ENCODE results near the gene PDE11A.
"Not testable (repeated sequence)": the region's sequence is repeated elsewhere in the genome, so short reads cannot be mapped to it uniquely, and the experiment has no call there.

The PDE11A gene

DNA sequence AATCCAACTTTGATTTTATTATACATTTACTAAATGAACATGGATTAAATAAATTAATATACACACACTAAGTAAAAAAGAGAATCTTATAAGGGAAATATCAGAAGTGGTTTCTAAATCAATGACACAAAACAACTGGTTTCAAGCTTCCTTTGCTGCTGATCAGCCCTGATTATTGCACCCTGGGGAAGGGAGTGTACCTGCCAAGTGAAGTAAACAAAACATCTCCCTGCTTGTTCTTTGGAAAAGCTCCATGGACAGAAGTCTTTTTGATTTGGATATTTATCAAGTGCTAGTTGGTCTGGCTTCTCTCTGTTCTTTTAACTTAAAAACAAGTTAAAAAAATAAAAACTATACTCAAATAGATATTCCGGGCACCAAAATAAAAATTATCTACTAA, 190.1 kb downstream of the PDE11A start:
- DNase-seq (ENCODE audit: low read depth in 2 of 2), result no peak

GRCh38 chr2:177881921-177882320, 190.7 kb downstream of the PDE11A start:
- DNase-seq (ENCODE audit: low read depth in 2 of 2), result no peak

- DNase-seq (ENCODE audit: low read depth in 2 of 2), result no peak
Measured at GRCh38 chr2:177881008-177881747, 191.4 kb downstream of the PDE11A start.

- DNase-seq (ENCODE audit: low read depth in 2 of 2), result no peak
Measured at GRCh38 chr2:177880285-177880684, 192.3 kb downstream of the PDE11A start.

- no peak for DNase-seq (ENCODE audit: low read depth in 2 of 2)
Measured at GRCh38 chr2:177876950-177877349, 195.6 kb downstream of the PDE11A start.

- no peak for DNase-seq (ENCODE audit: low read depth in 2 of 2)
Measured at GRCh38 chr2:177874686-177875085, 197.9 kb downstream of the PDE11A start.

GRCh38 chr2:177873915-177874314, 198.7 kb downstream of the PDE11A start:
- no peak for DNase-seq (ENCODE audit: low read depth in 2 of 2)

- no peak for DNase-seq (ENCODE audit: low read depth in 2 of 2)
Measured at GRCh38 chr2:177872286-177872685, 200.3 kb downstream of the PDE11A start.

DNA sequence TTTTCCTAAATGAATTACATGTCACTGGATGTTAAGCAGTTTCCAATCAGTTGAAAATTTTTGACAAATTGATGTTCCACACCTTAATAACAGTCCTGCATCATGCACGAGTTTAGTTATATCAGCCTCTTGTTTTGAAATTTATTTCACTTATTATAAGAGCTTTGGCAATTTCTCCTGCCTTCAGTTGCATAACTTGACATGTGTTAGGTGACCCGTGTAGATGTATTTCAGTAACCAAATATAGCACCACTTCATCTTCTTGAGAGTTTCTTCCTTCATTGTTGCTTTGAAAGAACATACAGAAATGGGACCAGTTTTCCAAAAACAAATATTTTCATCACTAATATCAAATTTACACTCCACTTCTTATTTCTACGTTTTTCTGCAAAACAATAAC, 202.7 kb downstream of the PDE11A start:
- no peak for DNase-seq (ENCODE audit: low read depth in 2 of 2)

DNA sequence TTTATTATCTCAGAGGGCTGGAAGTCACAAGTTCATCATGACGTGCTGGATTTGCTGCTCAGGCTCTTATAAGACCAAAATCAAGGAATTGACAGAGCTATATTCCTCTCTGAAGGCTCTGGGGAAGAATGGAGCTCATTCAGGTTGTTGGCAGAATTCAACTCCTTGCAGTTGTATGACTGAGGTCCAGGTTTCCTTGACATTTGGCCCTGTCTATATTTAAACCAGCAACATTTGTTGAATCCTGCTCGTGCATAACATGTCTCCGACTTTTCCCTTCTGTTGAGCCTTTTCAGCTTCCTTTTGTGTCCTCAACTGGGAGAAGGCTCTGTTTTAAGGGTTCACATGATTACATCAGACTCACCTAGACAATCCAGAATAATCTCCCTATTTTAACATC, 203.4 kb downstream of the PDE11A start:
- no peak for DNase-seq (ENCODE audit: low read depth in 2 of 2)

GRCh38 chr2:177868806-177869205, 203.8 kb downstream of the PDE11A start:
- DNase-seq (ENCODE audit: low read depth in 2 of 2), result no peak

DNA sequence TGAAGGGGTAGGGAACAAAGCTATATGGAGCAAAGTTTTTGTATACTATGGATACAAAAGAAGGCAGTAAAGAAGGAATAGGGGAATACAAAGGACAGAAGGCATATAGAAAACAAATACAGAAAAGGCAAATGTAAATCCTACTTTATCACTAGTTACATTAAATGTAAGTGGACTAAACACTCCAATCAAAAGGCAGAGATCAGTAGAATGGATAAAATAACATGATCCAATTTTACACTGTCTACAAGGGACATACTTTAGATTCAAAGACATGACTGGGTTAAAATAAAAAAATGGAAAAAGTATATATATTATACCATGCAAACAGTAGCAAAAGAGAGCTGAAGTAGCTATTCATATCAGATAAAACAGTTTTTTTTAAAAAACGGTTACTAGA, 215.0 kb downstream of the PDE11A start:
- DNase-seq (ENCODE audit: low read depth in 2 of 2), result no peak

DNA sequence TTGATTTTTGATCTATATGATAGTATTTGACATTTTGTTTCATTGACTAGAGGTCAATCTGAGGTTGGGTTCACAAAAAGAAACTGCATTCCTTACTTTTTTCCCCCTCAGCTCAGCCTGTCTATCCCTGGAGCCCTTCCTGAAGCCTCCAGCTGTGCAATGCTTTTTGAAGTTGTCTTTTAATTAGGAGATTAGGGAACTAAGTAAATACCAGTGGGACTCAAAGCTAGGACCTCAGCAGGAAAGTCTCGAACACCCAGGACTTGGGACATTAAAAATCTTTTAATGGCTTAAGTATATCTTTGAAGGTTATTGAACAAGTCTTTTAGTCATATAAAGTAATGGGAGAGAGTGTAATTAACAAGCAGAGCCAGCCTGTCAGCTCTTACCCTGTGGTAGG, 220.2 kb downstream of the PDE11A start:
- no peak for DNase-seq (ENCODE audit: low read depth in 2 of 2)

GRCh38 chr2:177843188-177843587, 229.4 kb downstream of the PDE11A start:
- DNase-seq (ENCODE audit: low read depth in 2 of 2), result no peak

DNA sequence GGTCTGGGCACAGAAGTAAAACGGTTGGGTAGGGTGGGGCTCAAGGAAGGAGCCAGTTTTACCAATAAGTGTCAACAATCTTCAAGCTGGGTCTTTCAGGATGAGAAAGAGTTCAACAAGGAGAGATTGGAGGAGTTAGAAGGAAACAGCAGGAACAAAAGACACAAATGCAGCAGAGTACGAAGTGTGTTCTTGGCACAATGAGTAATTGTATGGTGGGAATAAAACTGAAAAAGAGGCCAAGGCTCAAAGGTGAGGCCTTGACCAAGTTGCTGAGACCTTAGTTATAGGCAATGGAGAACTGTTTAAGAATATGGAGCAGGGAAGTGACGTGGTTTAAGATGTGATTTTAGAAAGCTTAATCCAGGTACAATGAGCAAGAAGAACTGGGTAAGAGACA, 230.3 kb downstream of the PDE11A start:
- no peak for DNase-seq (ENCODE audit: low read depth in 2 of 2)

DNA sequence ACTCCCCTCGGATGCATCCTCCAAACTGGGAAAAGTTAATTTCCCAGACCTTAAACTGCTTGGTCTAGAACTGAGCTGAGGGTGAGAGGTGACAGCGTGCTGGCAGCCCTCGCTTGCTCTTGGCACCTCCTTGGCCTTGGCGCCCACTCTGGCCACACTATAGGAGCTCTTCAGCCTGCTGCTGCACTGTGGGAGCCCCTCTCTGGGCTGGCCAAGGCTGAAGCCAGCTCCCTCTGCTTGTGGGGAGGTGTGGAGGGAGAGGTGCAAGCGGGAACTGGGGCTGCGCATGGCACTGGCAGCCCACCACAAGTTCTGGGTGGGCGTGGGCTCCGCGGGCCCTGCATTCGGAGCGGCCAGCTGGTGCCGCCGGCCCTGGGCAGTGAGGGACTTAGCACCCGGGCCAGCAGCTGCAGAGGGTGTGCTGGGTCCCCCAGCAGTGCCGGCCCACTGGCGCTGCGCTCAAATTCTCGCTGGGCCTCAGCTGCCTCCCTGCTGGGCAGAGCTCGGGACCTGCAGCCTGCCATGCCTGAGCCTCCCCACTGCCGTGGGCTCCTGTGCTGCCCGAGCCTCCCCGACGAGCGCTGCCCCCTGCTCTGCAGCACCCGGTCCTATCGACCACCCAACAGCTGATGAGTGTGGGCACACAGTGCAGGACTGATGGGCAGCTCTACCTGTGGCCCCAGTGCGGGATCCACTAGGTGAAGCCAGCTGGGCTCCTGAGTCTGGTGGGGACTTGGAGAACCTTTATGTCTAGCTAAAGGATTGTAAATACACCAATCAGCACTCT, 237.0 kb downstream of the PDE11A start:
- DNase-seq (ENCODE audit: low read depth in 2 of 2), result not testable (repeated sequence)

GRCh38 chr2:177832611-177833433, 239.8 kb downstream of the PDE11A start:
- no peak for DNase-seq (ENCODE audit: low read depth in 2 of 2)

- no peak for DNase-seq (ENCODE audit: low read depth in 2 of 2)
Measured at GRCh38 chr2:177830881-177831386, 241.6 kb downstream of the PDE11A start.

DNA sequence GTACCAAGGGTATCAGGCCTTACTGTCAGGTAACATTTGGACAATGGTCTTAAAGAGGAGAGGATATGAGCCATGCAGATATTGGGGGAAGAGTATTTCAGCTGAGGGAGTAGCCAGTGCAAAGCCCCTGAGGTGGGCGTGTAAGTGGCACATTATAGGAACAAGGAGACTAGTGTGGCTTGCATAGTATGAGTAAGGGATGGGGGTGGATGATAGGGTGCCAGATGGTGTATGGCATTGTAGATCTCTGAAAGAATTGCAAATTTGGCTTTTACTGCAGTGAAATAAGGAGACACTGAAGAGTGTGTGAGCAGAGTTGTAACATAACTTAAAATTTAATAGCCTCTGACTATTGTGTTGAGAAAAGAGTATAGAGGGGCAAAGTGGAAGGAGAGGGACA, 244.0 kb downstream of the PDE11A start:
- DNase-seq (ENCODE audit: low read depth in 2 of 2), result no peak

- no peak for DNase-seq (ENCODE audit: low read depth in 2 of 2)
Measured at GRCh38 chr2:177826897-177827296, 245.7 kb downstream of the PDE11A start.

GRCh38 chr2:177822941-177823340, 249.6 kb downstream of the PDE11A start:
- no peak for DNase-seq (ENCODE audit: low read depth in 2 of 2)

DNA sequence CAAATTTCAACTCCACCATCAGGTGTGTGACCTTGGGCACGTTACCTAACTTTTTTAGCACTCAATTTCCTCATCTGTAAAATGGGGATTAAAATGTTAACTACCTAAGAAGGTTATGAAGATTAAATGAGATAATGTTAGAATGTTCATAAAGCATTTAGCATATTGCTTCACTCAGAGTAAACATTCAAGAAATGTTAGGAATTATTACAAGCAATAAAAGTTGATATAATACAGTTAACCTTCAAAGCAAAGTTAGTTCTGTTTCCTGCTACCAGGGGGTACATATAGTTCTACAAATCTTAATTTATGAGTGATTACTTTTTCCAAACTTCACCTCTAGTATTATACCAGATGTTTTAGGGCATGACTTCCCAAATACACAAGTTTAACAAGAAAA, 254.2 kb downstream of the PDE11A start:
- DNase-seq (ENCODE audit: low read depth in 2 of 2), result no peak
